GM12872 (cell line): ENCODE measurements around the gene PACRG.

Experiments
- TF ChIP-seq, protein P1 (sequence below): IDR thresholded peaks from 3 replicates; pipeline ENCODE4 v1.5.1; 2011; ENCODE audit warnings: low read depth, mild to moderate bottlenecking, low read length, moderate library complexity; ENCODE audit not compliant: insufficient read depth

The PACRG gene

DNA sequence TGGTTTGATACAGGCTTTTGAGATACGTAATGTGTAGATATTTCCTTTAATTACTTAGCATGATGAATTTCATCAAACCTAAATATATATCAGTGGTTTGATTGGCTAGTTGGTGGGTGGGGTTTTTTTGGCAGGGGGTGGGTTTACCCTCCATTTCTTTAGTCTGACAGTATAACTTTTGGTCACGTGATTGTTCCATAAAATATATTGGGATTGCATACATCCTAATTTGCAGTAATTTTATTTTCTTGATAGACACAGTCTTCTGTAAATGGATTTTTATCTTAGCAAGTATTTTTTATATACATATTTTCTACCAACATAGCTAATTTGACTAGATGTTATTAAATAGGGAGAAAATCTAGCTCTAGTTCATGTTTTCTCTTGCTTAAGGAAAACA lies 509.3 kb downstream of the PACRG start:
- TF ChIP-seq, protein P1, sequence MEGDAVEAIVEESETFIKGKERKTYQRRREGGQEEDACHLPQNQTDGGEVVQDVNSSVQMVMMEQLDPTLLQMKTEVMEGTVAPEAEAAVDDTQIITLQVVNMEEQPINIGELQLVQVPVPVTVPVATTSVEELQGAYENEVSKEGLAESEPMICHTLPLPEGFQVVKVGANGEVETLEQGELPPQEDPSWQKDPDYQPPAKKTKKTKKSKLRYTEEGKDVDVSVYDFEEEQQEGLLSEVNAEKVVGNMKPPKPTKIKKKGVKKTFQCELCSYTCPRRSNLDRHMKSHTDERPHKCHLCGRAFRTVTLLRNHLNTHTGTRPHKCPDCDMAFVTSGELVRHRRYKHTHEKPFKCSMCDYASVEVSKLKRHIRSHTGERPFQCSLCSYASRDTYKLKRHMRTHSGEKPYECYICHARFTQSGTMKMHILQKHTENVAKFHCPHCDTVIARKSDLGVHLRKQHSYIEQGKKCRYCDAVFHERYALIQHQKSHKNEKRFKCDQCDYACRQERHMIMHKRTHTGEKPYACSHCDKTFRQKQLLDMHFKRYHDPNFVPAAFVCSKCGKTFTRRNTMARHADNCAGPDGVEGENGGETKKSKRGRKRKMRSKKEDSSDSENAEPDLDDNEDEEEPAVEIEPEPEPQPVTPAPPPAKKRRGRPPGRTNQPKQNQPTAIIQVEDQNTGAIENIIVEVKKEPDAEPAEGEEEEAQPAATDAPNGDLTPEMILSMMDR = no peak

DNA sequence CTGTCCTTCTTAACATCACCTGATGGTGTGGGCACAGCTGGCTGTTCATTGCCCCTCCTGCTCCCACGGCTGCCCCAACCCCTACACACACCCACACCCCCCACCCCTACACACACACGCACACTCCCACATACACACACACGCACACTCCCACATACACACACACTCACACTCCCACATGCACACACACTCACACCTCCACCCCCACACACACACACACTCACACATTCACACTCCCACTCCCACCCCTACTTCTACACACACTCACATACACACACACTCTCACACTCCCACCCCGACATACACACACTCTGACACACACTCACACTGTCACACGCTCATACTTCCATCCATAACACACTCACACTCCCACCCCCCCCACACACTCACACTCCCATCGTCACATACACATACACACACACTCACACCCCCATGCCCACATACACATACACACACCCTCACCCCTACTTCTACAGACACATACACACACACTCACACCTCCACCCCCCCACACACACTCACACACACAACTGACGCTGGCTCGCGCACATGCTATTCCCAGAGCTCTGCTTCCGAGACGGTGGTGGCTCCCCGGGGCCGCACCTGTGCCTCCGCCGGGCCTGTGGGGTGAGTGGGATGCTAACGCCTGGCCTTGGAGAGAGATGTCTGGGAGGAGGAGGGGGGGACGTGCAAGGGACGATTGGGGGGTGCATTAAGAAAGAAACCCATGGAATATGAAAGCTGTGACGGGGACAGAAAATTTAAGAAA lies 512.0 kb downstream of the PACRG start:
- TF ChIP-seq, protein P1 = no peak

DNA sequence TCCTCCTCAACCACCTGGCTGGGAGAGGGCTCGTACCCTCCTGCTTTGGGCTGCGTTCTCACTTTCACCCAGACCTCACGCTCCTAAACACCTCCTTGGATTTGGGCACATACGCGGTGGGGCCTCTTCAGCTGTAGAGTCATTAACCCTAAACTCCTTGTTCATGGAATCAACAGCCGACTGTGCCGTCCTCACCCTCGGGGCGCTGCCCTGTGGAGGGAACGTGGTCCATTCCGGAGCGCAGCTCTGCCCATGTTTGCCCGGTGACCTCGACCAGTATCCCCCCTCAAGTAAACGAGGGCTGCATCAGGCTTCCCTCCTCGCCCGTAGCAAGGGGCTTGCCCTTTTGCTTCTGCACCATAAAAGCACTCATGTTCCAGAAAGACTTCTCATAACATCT lies 512.8 kb downstream of the PACRG start:
- TF ChIP-seq, protein P1 = no peak

DNA sequence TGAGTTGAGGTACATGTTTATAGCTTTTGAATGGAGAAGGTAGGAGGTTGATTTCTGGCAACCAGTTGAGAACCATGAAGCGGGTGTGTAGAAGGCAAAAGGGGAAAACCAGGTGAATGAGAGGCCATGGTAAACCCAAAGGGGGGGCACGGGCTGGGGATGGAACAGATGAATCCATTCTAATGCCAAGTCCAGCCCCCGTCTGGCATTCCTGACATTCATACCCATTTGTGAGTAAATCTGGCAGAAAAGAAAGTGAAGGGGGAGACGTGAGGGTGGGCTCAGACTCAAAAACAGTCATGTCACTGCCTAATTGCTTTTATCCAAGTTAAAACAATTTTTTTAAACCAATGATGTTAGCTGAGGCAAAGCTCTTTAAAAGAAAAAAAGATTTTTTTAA lies 513.9 kb downstream of the PACRG start:
- TF ChIP-seq, protein P1 = no peak

DNA sequence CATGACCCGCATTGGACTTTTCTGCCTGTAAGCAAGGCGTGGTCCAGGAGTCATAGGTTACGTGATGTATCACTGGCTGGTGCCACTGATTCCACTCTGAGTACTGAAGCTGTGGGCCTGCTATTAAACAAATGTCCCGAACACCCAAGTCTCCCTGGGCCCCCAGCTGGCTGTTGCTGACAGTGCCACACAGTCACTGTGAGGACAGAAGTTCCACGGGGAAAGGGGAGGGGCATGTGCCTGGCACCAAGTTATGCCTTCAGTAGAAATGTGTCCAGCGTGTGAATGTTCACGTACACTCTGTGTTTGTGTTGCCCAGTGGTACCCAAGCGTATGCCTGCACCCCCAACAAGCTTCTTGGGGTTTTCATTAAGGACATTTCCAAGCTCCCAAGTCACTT lies 515.3 kb downstream of the PACRG start:
- TF ChIP-seq, protein P1 = no peak

DNA sequence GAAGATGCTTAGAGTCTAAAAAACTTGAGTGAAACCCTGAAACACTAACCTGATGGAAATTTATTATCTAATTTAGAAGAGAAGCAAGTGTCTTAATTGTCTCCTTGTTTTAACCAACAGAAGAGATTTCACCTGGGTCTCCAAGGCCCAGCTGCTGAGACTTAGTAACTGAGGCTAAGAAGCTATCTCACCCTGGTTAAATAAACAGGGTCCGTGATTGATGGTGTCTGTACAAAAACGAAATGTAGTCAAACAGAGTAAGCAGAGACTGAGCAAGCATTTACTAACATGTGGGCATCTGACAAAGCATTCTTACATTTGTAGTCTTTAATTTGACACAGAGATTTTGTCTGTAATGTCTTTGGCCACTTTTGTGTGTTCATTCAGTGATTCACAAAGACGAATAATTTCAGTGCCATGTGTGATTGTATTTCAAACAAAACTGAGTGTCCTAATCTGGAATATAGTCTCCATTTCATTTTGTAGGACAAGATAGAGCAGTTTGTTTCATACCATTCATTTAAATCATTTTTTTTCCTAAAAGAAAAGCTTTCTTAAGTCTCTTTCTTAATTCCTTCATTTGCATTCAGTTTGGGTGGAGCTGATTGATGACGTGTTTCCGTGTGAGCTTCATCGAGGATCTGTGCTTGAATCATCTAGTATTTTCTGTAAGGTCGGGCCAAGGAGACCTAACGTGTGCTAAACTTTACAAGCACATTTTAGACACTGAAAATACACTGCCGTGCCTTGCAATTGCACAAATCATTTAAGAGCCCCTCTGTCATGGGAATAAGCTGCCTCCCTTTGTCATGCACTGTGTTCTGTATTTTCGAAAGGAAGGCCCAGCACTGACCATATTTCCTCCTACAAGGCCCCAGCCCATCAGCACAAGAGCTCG lies 516.2 kb downstream of the PACRG start:
- TF ChIP-seq, protein P1 = no peak

DNA sequence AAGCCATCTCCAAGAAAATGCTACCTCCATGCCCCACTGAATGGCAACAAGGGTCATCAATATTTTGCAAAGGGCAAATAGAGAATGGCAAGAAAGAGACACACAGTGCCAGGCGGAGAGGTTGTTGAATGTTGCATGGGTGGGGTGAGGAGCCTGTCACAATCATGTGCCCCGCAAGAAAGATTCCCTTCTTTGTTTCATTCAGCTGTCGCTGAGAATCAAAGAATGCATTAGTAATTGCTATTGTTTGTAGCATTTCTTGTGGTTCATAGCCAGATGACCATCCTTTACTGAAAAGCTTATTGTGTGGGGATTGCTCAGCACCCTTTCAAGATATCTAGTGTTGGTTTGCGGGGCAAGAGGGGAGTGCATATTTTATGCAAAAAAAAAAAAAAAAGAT lies 520.3 kb downstream of the PACRG start:
- TF ChIP-seq, protein P1 = no peak
